GM12878 (cell line): ENCODE results near the gene CFAP58. TPM values are rescaled to one million over a fixed set of nuclear protein-coding genes. Genes with fewer than 3 reads are reported as not detected.

Source experiments
- ASH2L ChIP-seq: fragments of 300-600, 200-600 bp; sonication (generic); IDR thresholded peaks from 2 replicates; pipeline ENCODE4 v1.6.1; 2017; ENCODE audit warnings: low read depth, mild to moderate bottlenecking, borderline replicate concordance
- CBFB ChIP-seq: IDR thresholded peaks from 2 replicates; pipeline ENCODE4 v1.6.1; 2016; ENCODE audit warnings: antibody characterized with exemption, low read depth
- GABPA ChIP-seq: IDR thresholded peaks from 2 replicates; pipeline ENCODE4 v1.6.1; 2014; ENCODE audit warnings: antibody characterized with exemption, low read depth, mild to moderate bottlenecking, inconsistent platforms
- IKZF2 ChIP-seq, 2 experiments: fragments of 450-650 bp; IDR thresholded peaks; 2 replicates each; pipeline ENCODE4 v1.6.1; 2017; ENCODE audit warnings: mild to moderate bottlenecking in 2 of 2, moderate library complexity in 2 of 2
- NBN ChIP-seq: fragments of 450-650 bp; IDR thresholded peaks from 2 replicates; pipeline ENCODE4 v1.6.1; 2016
- NR2F1 ChIP-seq: fragments of 450-650 bp; conservative IDR thresholded peaks from 2 replicates; pipeline ENCODE4 v1.6.1; 2017; ENCODE audit warnings: mild to moderate bottlenecking
- RELA ChIP-seq: fragments of 450-650 bp; IDR thresholded peaks from 2 replicates; pipeline ENCODE4 v1.8.0; 2014; ENCODE audit warnings: borderline replicate concordance; ENCODE audit not compliant: partially characterized antibody
- SP1 ChIP-seq: IDR thresholded peaks from one replicate; pipeline ENCODE4 v1.6.1; 2011; ENCODE audit warnings: low read depth, low read length
- SREBF1 ChIP-seq: IDR thresholded peaks from 2 replicates; pipeline ENCODE4 v1.6.1; 2012; ENCODE audit warnings: mild to moderate bottlenecking, low read length
- SREBF2 ChIP-seq: IDR thresholded peaks from 2 replicates; pipeline ENCODE4 v1.6.1; 2012; ENCODE audit warnings: mild to moderate bottlenecking, low read length
- TCF3 ChIP-seq: IDR thresholded peaks from 2 replicates; pipeline ENCODE4 v1.6.1; 2012; ENCODE audit warnings: low read depth, mild to moderate bottlenecking, low read length, borderline replicate concordance; ENCODE audit not compliant: insufficient read depth
- ZSCAN29 ChIP-seq: fragments of 450-650 bp; IDR thresholded peaks from 2 replicates; pipeline ENCODE4 v1.6.1; 2017; ENCODE audit warnings: mild to moderate bottlenecking, moderate library complexity
- polyA plus RNA-seq, 11 experiments: library from polyadenylated mRNA; depleted of rRNA in 4 of 11; unstranded in 6 of 11; stranded (reverse) in 5 of 11; fragments of >200 nt; fragmentation: Nextera tagmentation in 4 of 11; fragmentation: Illumina TruSeq in 1 of 11; extraction: Ambion mirVana in 4 of 11; extraction: Trizol in 1 of 11; gene quantifications; 1 replicate in 1 of 11; 2 replicates in 10 of 11; pipeline versions ENCODE4 v1.2.1 to v1.2.3, GENCODE V29; 2011 to 2016; ENCODE audit warnings: inconsistent platforms in 2 of 11, missing spikeins in 2 of 11, low read depth in 1 of 11
- total RNA-seq, 4 experiments: library from RNA; depleted of rRNA in 3 of 4; stranded (reverse); fragments of >200 nt in 3 of 4; fragmentation: Illumina TruSeq in 1 of 4; extraction: Trizol in 1 of 4; gene quantifications; 2 replicates each; pipeline versions ENCODE4 v1.2.1 to v1.2.3, GENCODE V29; 2013 to 2021
- TF ChIP-seq, protein P1 (sequence below): IDR thresholded peaks from 2 replicates; pipeline ENCODE4 v1.6.1; 2011; ENCODE audit warnings: borderline replicate concordance, low read depth, mild to moderate bottlenecking, moderate library complexity, low read length; ENCODE audit not compliant: insufficient read depth, poor library complexity, severe bottlenecking
- TF ChIP-seq, protein P2 (sequence below): IDR thresholded peaks from 2 replicates; pipeline ENCODE4 v1.6.1; 2012; ENCODE audit warnings: low read depth, low read length, improper control_type of control experiment
- TF ChIP-seq, protein P3 (sequence below): IDR thresholded peaks from 2 replicates; pipeline ENCODE4 v1.6.1; 2012; ENCODE audit warnings: improper control_type of control experiment, low read depth, low read length; ENCODE audit not compliant: insufficient replicate concordance
- TF ChIP-seq, protein P4 (sequence below): IDR thresholded peaks from 2 replicates; pipeline ENCODE4 v1.6.1; 2012; ENCODE audit warnings: low read depth, low read length, improper control_type of control experiment
- TF ChIP-seq, protein P5 (sequence below): fragments of 450-650 bp; IDR thresholded peaks from 2 replicates; pipeline ENCODE4 v1.6.1; 2018; ENCODE audit warnings: mild to moderate bottlenecking, low read depth, moderate library complexity; ENCODE audit not compliant: partially characterized antibody

The CFAP58 gene
- total and polyA plus RNA-seq, 10 of the 15 experiments (the other 5 are each of a cell fraction or from before 2014, with no cell fraction given), result 0.03 to 0.35 (median 0.21) TPM

DNA sequence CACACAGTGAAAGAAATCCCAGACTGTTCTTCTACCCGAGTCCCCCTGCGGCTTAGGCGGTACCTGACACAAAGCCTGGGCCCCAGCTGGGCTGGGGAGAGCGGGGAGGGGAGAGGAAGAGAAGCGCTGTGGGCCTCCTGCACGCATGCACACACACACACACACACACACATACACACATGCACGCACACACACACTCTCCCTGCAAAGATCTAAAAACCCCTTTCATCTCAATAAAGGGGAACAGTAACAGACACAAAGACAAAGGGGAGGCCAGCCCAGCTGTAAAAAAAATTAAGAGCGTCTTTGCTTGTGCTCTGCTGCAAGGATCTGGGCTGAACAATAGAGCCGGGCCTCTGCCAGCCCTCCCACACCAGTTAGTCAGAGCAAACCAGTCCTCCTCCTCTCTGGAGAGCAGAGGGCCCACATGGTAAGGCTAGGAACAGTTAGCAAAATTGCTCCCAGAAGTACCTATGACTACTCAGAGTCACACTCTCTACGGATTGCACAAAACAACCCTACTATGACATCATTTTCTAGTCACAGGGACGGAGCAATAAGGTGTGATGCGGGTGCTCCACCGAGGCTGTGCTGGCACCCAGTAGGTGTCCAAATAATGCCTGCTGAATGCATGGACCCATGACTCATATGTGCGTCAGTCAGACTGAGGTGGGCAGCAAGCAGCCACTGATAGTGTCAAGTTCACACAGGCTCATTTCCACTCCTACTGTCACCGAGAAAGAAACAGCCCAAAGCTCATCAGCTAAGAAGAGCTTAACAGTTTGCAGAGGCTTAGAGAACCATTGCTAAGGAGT is 24.5 kb upstream of the CFAP58 start (continued):
- peak; percentile 57; the same call in 1 of the 2 replicates for TF ChIP-seq GABPA
- TF ChIP-seq, protein P1, sequence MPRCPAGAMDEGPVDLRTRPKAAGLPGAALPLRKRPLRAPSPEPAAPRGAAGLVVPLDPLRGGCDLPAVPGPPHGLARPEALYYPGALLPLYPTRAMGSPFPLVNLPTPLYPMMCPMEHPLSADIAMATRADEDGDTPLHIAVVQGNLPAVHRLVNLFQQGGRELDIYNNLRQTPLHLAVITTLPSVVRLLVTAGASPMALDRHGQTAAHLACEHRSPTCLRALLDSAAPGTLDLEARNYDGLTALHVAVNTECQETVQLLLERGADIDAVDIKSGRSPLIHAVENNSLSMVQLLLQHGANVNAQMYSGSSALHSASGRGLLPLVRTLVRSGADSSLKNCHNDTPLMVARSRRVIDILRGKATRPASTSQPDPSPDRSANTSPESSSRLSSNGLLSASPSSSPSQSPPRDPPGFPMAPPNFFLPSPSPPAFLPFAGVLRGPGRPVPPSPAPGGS, result peak; percentile 16
- TF ChIP-seq NR2F1, result no peak
- TF ChIP-seq ASH2L, result no peak
- TF ChIP-seq, protein P2, sequence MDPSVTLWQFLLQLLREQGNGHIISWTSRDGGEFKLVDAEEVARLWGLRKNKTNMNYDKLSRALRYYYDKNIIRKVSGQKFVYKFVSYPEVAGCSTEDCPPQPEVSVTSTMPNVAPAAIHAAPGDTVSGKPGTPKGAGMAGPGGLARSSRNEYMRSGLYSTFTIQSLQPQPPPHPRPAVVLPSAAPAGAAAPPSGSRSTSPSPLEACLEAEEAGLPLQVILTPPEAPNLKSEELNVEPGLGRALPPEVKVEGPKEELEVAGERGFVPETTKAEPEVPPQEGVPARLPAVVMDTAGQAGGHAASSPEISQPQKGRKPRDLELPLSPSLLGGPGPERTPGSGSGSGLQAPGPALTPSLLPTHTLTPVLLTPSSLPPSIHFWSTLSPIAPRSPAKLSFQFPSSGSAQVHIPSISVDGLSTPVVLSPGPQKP, result no peak
- TF ChIP-seq NBN, result peak; percentile 97
- TF ChIP-seq, protein P3, sequence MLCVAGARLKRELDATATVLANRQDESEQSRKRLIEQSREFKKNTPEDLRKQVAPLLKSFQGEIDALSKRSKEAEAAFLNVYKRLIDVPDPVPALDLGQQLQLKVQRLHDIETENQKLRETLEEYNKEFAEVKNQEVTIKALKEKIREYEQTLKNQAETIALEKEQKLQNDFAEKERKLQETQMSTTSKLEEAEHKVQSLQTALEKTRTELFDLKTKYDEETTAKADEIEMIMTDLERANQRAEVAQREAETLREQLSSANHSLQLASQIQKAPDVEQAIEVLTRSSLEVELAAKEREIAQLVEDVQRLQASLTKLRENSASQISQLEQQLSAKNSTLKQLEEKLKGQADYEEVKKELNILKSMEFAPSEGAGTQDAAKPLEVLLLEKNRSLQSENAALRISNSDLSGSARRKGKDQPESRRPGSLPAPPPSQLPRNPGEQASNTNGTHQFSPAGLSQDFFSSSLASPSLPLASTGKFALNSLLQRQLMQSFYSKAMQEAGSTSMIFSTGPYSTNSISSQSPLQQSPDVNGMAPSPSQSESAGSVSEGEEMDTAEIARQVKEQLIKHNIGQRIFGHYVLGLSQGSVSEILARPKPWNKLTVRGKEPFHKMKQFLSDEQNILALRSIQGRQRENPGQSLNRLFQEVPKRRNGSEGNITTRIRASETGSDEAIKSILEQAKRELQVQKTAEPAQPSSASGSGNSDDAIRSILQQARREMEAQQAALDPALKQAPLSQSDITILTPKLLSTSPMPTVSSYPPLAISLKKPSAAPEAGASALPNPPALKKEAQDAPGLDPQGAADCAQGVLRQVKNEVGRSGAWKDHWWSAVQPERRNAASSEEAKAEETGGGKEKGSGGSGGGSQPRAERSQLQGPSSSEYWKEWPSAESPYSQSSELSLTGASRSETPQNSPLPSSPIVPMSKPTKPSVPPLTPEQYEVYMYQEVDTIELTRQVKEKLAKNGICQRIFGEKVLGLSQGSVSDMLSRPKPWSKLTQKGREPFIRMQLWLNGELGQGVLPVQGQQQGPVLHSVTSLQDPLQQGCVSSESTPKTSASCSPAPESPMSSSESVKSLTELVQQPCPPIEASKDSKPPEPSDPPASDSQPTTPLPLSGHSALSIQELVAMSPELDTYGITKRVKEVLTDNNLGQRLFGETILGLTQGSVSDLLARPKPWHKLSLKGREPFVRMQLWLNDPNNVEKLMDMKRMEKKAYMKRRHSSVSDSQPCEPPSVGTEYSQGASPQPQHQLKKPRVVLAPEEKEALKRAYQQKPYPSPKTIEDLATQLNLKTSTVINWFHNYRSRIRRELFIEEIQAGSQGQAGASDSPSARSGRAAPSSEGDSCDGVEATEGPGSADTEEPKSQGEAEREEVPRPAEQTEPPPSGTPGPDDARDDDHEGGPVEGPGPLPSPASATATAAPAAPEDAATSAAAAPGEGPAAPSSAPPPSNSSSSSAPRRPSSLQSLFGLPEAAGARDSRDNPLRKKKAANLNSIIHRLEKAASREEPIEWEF, result no peak
- no peak for TF ChIP-seq SREBF1
- TF ChIP-seq, protein P4, sequence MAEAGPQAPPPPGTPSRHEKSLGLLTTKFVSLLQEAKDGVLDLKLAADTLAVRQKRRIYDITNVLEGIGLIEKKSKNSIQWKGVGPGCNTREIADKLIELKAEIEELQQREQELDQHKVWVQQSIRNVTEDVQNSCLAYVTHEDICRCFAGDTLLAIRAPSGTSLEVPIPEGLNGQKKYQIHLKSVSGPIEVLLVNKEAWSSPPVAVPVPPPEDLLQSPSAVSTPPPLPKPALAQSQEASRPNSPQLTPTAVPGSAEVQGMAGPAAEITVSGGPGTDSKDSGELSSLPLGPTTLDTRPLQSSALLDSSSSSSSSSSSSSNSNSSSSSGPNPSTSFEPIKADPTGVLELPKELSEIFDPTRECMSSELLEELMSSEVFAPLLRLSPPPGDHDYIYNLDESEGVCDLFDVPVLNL, result no peak
- TF ChIP-seq IKZF2 (IDR thresholded peaks at IDR 0.05), result peak; percentile 74 to 81
- TF ChIP-seq RELA, result peak; percentile 15
- TF ChIP-seq CBFB, result no peak
- TF ChIP-seq SP1, result no peak
- TF ChIP-seq ZSCAN29, result no peak
- TF ChIP-seq, protein P5, sequence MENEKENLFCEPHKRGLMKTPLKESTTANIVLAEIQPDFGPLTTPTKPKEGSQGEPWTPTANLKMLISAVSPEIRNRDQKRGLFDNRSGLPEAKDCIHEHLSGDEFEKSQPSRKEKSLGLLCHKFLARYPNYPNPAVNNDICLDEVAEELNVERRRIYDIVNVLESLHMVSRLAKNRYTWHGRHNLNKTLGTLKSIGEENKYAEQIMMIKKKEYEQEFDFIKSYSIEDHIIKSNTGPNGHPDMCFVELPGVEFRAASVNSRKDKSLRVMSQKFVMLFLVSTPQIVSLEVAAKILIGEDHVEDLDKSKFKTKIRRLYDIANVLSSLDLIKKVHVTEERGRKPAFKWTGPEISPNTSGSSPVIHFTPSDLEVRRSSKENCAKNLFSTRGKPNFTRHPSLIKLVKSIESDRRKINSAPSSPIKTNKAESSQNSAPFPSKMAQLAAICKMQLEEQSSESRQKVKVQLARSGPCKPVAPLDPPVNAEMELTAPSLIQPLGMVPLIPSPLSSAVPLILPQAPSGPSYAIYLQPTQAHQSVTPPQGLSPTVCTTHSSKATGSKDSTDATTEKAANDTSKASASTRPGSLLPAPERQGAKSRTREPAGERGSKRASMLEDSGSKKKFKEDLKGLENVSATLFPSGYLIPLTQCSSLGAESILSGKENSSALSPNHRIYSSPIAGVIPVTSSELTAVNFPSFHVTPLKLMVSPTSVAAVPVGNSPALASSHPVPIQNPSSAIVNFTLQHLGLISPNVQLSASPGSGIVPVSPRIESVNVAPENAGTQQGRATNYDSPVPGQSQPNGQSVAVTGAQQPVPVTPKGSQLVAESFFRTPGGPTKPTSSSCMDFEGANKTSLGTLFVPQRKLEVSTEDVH, result no peak
- no peak for TF ChIP-seq SREBF2
- 0 out of 2 replicates have a peak, but pooled peaks have one; percentile 20 for TF ChIP-seq TCF3
